ENCODE results near the gene KLHL25. TPM values are rescaled to one million over a fixed set of nuclear protein-coding genes. Genes with fewer than 3 reads are reported as not detected.

Gene KLHL25, protein sequence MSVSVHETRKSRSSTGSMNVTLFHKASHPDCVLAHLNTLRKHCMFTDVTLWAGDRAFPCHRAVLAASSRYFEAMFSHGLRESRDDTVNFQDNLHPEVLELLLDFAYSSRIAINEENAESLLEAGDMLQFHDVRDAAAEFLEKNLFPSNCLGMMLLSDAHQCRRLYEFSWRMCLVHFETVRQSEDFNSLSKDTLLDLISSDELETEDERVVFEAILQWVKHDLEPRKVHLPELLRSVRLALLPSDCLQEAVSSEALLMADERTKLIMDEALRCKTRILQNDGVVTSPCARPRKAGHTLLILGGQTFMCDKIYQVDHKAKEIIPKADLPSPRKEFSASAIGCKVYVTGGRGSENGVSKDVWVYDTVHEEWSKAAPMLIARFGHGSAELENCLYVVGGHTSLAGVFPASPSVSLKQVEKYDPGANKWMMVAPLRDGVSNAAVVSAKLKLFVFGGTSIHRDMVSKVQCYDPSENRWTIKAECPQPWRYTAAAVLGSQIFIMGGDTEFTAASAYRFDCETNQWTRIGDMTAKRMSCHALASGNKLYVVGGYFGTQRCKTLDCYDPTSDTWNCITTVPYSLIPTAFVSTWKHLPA
- total RNA-seq = 3.7 and 4.4 TPM in 2 replicates

DNA sequence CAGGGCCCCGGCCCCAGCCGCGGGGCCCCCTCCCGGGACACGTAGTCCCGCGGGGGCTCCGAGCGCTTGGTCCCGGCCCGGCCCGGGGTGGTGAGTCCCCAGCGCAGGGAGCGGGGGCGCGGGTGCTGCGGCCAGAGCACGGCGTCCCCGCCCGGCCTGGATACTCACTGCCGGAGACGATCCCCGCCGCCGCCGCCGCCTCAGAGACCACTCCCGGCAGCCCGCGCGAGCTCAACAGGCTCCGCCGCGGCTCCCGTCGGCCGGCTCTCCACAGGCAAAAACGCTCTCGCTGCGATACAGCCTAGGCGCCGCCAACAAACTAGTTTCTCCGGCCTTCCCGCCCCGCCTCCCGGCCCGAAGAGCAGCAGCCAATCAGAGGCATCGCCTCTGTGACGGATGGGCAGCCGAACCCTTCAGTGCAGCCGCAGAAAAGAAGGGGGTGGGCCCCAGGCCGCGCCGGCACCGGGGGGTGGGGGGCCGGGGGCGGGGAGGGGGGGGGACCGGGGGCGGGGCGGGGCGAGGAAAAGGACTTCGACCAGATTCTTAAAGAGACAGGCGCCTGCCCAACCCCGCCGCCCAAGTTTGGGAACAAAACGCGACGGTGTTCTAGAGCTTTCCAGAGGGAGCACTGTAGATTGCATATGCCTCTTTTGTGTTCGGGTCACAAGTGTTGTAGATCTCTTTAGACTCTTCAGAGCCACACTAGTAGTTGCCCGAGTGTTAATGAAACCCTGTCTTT is at the start of gene KLHL25:
Gene KLHL25, minus strand, starts transcription at position 328 of the 739 bp plus-strand sequence. CDS start 25,115 bp downstream, outside the sequence.

Measured in smooth muscle cell of bladder (primary cell).